ENCODE measurements around the gene TICAM1. TPM values are rescaled to one million over a fixed set of nuclear protein-coding genes. Genes with fewer than 3 reads are reported as not detected.
A peak's percentile ranks its signal among the peaks of the same experiment; 100 is the strongest.
"Not testable (repeated sequence)": the region's sequence is repeated elsewhere in the genome, so short reads cannot be mapped to it uniquely, and the experiment has no call there.

Gene TICAM1
- total and polyA plus RNA-seq, 7 donors: 3.9 to 49.0 (median 5.3) TPM

DNA sequence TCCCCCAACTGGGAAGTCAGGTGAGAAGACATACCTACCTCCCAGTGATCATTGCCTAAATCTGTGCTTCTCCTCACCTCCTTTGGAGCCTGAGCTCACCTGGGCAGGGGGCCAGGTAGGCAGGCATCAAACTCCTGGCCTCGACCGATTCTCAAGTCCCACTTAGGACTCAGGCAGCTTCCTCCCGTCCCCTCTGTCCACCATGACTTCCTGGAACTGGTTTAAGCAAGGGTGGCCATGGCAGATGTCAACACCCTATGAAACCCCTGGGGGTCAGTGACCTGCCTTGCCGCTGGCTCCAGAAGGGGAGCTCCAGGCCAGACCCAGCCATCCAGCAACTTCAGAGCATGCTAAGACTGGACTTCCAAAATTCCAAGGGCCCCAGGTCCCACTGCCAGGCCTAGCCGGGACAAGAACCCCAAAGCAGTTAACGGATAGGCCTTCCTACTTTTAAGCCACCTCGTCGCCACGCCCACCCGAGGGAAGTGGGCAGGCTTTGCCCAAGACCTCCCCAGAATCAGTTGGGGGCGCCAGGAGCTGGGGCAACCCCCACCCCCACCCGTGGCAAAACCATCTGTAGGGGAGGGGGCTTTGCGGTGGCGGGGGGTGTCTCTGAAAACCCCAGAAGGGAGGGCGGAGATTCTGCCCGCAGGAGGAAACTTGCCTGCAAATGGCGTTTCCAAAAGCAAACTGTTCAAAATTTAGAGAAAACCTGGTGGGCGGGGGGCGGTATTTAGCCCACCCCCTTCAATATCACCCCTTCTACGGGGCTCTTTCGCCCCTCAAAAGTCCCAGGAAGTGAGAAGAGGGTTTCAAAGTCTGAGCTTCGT, 35.3 kb upstream of the TICAM1 start:
- H3K4me3 ChIP-seq: peak overlapping the region; percentile 55 to 94 (median 84)
- peaks cover 0 to 19% (median 8%) of the 10 kb centered on the region in 4 donors for H3K4me1 ChIP-seq
- no peaks in the 10 kb centered on the region for H3K27me3 ChIP-seq
- intact Hi-C loops (cut with DNase I): loop anchor here (10.0 kb wide), 1 partner anchor 142 kb away; the partner anchor contains the start of gene DPP9
- DNase-seq: peak; percentile 81
- TF ChIP-seq POLR2AphosphoS5 (IDR thresholded peaks at IDR 0.05) (no peak), EP300 (IDR thresholded peaks at IDR 0.05) (no peak), POLR2A (IDR thresholded peaks at IDR 0.05) (no peak)
- TF ChIP-seq, protein P1, sequence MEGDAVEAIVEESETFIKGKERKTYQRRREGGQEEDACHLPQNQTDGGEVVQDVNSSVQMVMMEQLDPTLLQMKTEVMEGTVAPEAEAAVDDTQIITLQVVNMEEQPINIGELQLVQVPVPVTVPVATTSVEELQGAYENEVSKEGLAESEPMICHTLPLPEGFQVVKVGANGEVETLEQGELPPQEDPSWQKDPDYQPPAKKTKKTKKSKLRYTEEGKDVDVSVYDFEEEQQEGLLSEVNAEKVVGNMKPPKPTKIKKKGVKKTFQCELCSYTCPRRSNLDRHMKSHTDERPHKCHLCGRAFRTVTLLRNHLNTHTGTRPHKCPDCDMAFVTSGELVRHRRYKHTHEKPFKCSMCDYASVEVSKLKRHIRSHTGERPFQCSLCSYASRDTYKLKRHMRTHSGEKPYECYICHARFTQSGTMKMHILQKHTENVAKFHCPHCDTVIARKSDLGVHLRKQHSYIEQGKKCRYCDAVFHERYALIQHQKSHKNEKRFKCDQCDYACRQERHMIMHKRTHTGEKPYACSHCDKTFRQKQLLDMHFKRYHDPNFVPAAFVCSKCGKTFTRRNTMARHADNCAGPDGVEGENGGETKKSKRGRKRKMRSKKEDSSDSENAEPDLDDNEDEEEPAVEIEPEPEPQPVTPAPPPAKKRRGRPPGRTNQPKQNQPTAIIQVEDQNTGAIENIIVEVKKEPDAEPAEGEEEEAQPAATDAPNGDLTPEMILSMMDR (IDR thresholded peaks at IDR 0.05): no peak
- H3K36me3 ChIP-seq: peaks cover 0 to 2% (median 0%) of the 10 kb centered on the region in 4 donors
- H3K27ac ChIP-seq: peak overlapping the region; percentile 83 to 89 (median 88)
- WGBS, 2 donors: 5% methylated on average over 22 of the region's 22 CpGs
- no peaks in the 10 kb centered on the region for H3K9me3 ChIP-seq

DNA sequence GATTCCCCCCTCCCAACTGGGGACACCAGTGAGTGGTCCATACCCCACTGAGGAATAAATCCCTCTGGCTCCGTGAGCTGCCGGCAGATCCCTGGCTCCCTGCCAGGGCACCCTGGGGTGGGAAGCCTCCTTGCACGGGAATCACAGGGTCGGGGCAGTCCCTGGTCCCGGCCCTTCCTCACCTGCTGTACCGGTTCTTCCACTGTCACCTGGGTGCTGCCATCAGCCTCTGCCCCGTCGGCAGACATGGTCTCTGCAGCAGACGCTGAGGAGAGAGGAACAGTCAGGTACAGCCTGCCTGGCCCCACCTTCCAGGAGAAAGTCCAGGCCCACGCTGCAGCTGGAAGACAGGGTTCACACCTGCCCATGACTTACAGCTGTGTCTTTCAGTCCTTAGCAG, 29.6 kb upstream of the TICAM1 start:
- H3K4me1 ChIP-seq: peaks cover 0 to under 1% (median under 1%) of the 10 kb centered on the region in 4 donors
- intact Hi-C loops (cut with DNase I): loop anchor here (10.0 kb wide), 1 partner anchor 136 kb away; the partner anchor contains the start of gene DPP9

DNA sequence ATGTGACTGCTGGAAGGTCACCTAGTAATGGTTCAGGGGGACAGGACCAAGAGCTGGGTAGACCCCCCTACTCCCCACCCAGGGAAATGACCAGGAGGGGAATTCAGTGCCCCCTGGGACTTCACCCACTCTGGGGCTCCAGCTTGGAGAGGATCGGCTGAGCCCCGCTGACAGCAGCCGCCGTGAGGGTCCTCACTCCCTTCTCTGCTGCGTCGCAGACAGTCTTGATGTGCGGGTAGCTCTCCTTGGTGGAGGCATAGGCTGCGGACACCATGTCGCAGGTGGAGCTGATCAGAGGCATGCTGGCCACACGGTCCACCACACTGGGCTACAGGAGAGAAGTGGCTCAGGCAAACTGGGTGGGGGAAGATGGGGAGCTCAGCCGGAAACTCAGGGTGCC, 28.2 kb upstream of the TICAM1 start:
- 97 to 98% methylated on average over 11 of the region's 11 CpGs for WGBS, 2 donors
- TF ChIP-seq, protein P1 (IDR thresholded peaks at IDR 0.05): no peak
- TF ChIP-seq POLR2AphosphoS5 (IDR thresholded peaks at IDR 0.05): no peak
- TF ChIP-seq POLR2A (IDR thresholded peaks at IDR 0.05): no peak
- no peak for TF ChIP-seq EP300 (IDR thresholded peaks at IDR 0.05)
- no peaks in the 10 kb centered on the region for H3K27me3 ChIP-seq
- intact Hi-C loops (cut with DNase I): loop anchor here (10.0 kb wide), 1 partner anchor 135 kb away; the partner anchor contains the start of gene DPP9
- no peak overlapping the region for H3K27ac ChIP-seq
- H3K4me1 ChIP-seq: no peaks in the 10 kb centered on the region
- no peaks in the 10 kb centered on the region for H3K9me3 ChIP-seq
- DNase-seq: no peak
- peaks cover 9 to 69% (median 16%) of the 10 kb centered on the region in 4 donors for H3K36me3 ChIP-seq
- H3K4me3 ChIP-seq: no peak overlapping the region

More for the DNA sequence above, 29.6 kb upstream of the TICAM1 start:
- no peak for TF ChIP-seq POLR2AphosphoS5 (IDR thresholded peaks at IDR 0.05)
- TF ChIP-seq, protein P1 (IDR thresholded peaks at IDR 0.05): no peak
- 17 to 72% methylated on average over 10 of the region's 10 CpGs for WGBS, 2 donors
- Histone ChIP-seq H3K9me3 (no peaks in the 10 kb centered on the region), H3K27me3 (no peaks in the 10 kb centered on the region), H3K36me3 (peaks cover 9 to 55% (median 16%) of the 10 kb centered on the region in 4 donors), H3K4me3 (no peak overlapping the region), H3K27ac (no peak overlapping the region)
- no peak for DNase-seq

DNA sequence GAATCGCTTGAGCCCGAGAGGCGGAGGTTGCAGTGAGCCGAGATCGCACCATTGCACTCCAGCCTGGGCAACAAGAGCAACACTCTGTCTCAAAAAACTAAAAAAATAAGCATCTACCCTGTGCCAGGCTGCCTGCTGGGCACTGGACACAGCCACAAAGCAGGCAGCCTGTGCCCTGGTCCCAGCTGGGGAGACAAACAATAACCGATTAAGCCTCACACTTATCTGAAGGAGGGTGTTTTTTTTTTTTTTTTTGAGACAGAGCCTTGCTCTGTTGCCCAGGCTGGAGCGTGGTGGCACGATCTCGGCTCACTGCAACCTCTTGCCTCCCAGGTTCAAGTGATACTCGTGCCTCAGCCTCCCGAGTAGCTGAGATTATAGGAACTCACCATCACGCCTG, 25.0 kb upstream of the TICAM1 start:
- DNase-seq; H3K9me3 ChIP-seq; H3K27me3 ChIP-seq; intact Hi-C loops (cut with DNase I); H3K4me3 ChIP-seq; H3K4me1 ChIP-seq; H3K27ac ChIP-seq: not testable (repeated sequence)
- H3K36me3 ChIP-seq: peaks cover 9 to 86% (median 16%) of the 10 kb centered on the region in 4 donors
- 91 to 93% methylated on average over 12 of the region's 12 CpGs for WGBS, 2 donors

DNA sequence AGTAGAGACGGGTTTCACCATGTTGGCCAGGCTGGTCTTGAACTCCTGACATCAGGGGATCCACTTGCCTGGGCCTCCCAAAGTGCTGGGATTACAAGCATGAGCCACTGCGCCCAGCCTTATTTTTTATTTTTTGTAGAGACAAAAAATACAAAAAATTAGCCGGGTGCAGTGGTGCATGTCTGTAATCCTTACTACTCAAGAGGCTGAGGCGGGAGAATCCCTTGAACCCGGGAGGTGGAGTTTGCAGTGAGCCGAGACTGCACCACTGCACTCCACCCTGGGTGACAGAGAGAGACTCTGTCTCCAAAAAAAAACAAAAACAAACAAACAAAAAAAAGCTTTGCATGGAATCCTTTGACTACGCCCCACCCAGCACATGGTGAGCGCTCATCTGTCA, 22.0 kb upstream of the TICAM1 start:
- H3K27ac ChIP-seq; intact Hi-C loops (cut with DNase I); H3K9me3 ChIP-seq; H3K27me3 ChIP-seq; DNase-seq; H3K4me3 ChIP-seq; H3K4me1 ChIP-seq: not testable (repeated sequence)
- 91% methylated on average over 8 of the region's 8 CpGs for WGBS, 2 donors
- H3K36me3 ChIP-seq: peaks cover 0 to 83% (median 7%) of the 10 kb centered on the region in 4 donors

All from sigmoid colon (tissue), 7 donors.